BJ (cell line): ENCODE measurements around the gene IFRD2. TPM values are rescaled to one million over a fixed set of nuclear protein-coding genes. Genes with fewer than 3 reads are reported as not detected.

Experiments
- CTCF ChIA-PET: fragments of 350-600 bp; formaldehyde crosslinking; extraction: SDS; loops from one replicate; lab custom pipeline; 2021; ENCODE audit warnings: antibody characterized with exemption, inconsistent platforms; lab: Yijun Ruan, JAX
- POLR2A ChIA-PET: fragments of 300-600 bp; sonication (Branson Sonifier 250); formaldehyde crosslinking; extraction: SDS; loops from one replicate; lab custom pipeline; 2021; ENCODE audit warnings: antibody characterized with exemption; lab: Charles Lee
- DNase-seq: peaks from one replicate; pipeline ENCODE4 v3.0.0-alpha.2; 2011; ENCODE audit warnings: low read depth
- H3K27me3 ChIP-seq: 2 replicates; pipeline ENCODE4 v1.6.0; 2011; ENCODE audit warnings: low read length; ENCODE audit not compliant: control insufficient read depth, insufficient read depth
- H3K36me3 ChIP-seq: 2 replicates; pipeline ENCODE4 v1.5.1; 2011; ENCODE audit warnings: low read length; ENCODE audit not compliant: control insufficient read depth, insufficient read depth
- H3K4me3 ChIP-seq: 2 replicates; pipeline ENCODE4 v1.5.1; 2011; ENCODE audit warnings: low read depth, mild to moderate bottlenecking, control low read depth, low read length
- CTCF ChIP-seq: IDR thresholded peaks from 2 replicates; pipeline ENCODE4 v1.5.1; 2011; ENCODE audit warnings: low read depth, mild to moderate bottlenecking, control low read depth, inconsistent platforms, low read length, moderate library complexity; ENCODE audit not compliant: insufficient read depth
- polyA plus RNA-seq: library from polyadenylated mRNA; depleted of rRNA; stranded (reverse); fragments of >200 nt; gene quantifications from 2 replicates; pipeline ENCODE4 v1.2.3, GENCODE V29; 2011

Gene IFRD2
- polyA plus RNA-seq, 1 experiment: 56.7 TPM

- Histone ChIP-seq H3K27me3 (no peaks in the 10 kb centered on the region), H3K4me3 (no peak overlapping the region), H3K36me3 (peaks cover 30% of the 10 kb centered on the region)
- TF ChIP-seq CTCF: no peak
- CTCF ChIA-PET: interaction anchor here (0.9 to 6.0 kb wide), 6 partner anchors 16 to 83 kb away, joined by 4 to 55 read pairs (median 17); partner anchors contain the start of gene GNAT1
- POLR2A ChIA-PET: no interaction called here
- no peak for DNase-seq
These were observed 16.1 kb downstream of the IFRD2 start for GRCh38 chr3:50275996-50276761.

GRCh38 chr3:50275141-50275995, 16.9 kb downstream of the IFRD2 start:
- POLR2A ChIA-PET: no interaction called here
- no peak overlapping the region for H3K4me3 ChIP-seq
- peaks cover 30% of the 10 kb centered on the region for H3K36me3 ChIP-seq
- no peak for TF ChIP-seq CTCF
- DNase-seq: no peak
- CTCF ChIA-PET: interaction anchor here (1.0 to 6.0 kb wide), 11 partner anchors 8 to 82 kb away, joined by 3 to 55 read pairs (median 4); partner anchors contain the start of gene GNAT1
- no peaks in the 10 kb centered on the region for H3K27me3 ChIP-seq

- DNase-seq: no peak
- ChIA-PET CTCF (interaction anchor here (0.6 to 6.0 kb wide), 12 partner anchors 8 to 473 kb away, joined by 3 to 55 read pairs (median 4); partner anchors contain the start of gene GNAT1), POLR2A (no interaction called here)
- H3K4me3 ChIP-seq: no peak overlapping the region
- H3K36me3 ChIP-seq: peaks cover 30% of the 10 kb centered on the region
- H3K27me3 ChIP-seq: no peaks in the 10 kb centered on the region
- TF ChIP-seq CTCF: peak; percentile 62
These were observed 17.7 kb downstream of the IFRD2 start for GRCh38 chr3:50274371-50275104.

- no peaks in the 10 kb centered on the region for H3K27me3 ChIP-seq
- ChIA-PET POLR2A (interaction anchor here (0.6 kb wide), 1 partner anchor 38 kb away, joined by 4 read pairs; no protein-coding TSS in a partner anchor), CTCF (interaction anchor here (0.6 to 6.0 kb wide), 9 partner anchors 13 to 81 kb away, joined by 3 to 58 read pairs (median 3); partner anchors contain the start of genes GNAT1 and IFRD2)
- no peak overlapping the region for H3K4me3 ChIP-seq
- peaks cover 30% of the 10 kb centered on the region for H3K36me3 ChIP-seq
- DNase-seq: no peak
- TF ChIP-seq CTCF: no peak
These were observed 18.6 kb downstream of the IFRD2 start for GRCh38 chr3:50273689-50274065.
